Amniotic stem cell (primary cell): ENCODE results near the gene SNX22.

Source experiments
- DNase-seq: peaks from one replicate; lab custom pipeline; 2025; lab: John Stamatoyannopoulos, UW

The SNX22 gene

GRCh38 chr15:64156652-64157331 is 5.3 kb downstream of the SNX22 start:
- DNase-seq = no peak

- no peak for DNase-seq
Measured at GRCh38 chr15:64157599-64158125, 6.1 kb downstream of the SNX22 start.

- DNase-seq = no peak
Measured at GRCh38 chr15:64158363-64159134, 7.0 kb downstream of the SNX22 start.

GRCh38 chr15:64161688-64162477 is 10.4 kb downstream of the SNX22 start:
- no peak for DNase-seq

GRCh38 chr15:64162478-64162868 is 10.9 kb downstream of the SNX22 start:
- DNase-seq = no peak

GRCh38 chr15:64162869-64163658 is 11.5 kb downstream of the SNX22 start, which contains the start of gene PPIB:
PPIB (minus strand) TSS chr15:64163022; CDS start chr15:64162986, 36 bp downstream.
- DNase-seq = peak; percentile 94

GRCh38 chr15:64163659-64164362 is 12.3 kb downstream of the SNX22 start:
- no peak for DNase-seq

GRCh38 chr15:64164436-64164835 is 12.9 kb downstream of the SNX22 start:
- DNase-seq = no peak

- no peak for DNase-seq
Measured at GRCh38 chr15:64166102-64166890, 14.8 kb downstream of the SNX22 start.

- DNase-seq = no peak
Measured at GRCh38 chr15:64180235-64180824, 28.8 kb downstream of the SNX22 start.

- DNase-seq = no peak
Measured at GRCh38 chr15:64182859-64183370, 31.4 kb downstream of the SNX22 start.

GRCh38 chr15:64185146-64185911 is 33.8 kb downstream of the SNX22 start:
- no peak for DNase-seq

- no peak for DNase-seq
Measured at GRCh38 chr15:64187396-64188191, 36.1 kb downstream of the SNX22 start.

- DNase-seq = no peak
Measured at GRCh38 chr15:64191971-64192830, 40.7 kb downstream of the SNX22 start.

- DNase-seq = no peak
Measured at GRCh38 chr15:64193971-64194370, 42.4 kb downstream of the SNX22 start.

GRCh38 chr15:64197425-64197824 is 45.9 kb downstream of the SNX22 start:
- no peak for DNase-seq

- no peak for DNase-seq
Measured at GRCh38 chr15:64205202-64205601, 53.7 kb downstream of the SNX22 start.
